K562 (cell line): ENCODE data around the gene BEST2. TPM values are rescaled to one million over a fixed set of nuclear protein-coding genes. Genes with fewer than 3 reads are reported as not detected.

Experiments
- ATAC-seq: fragments of 200-7000 bp; cut with Tn5 transposase; 3 replicates; pipeline ENCODE4 v1.9.1; 2020; ENCODE audit warnings: moderate library complexity
- BruUV-seq: library from RNA; stranded (reverse); fragments of 400-500 nt; replicated peaks from 2 replicates; lab custom pipeline; 2021; lab: Mats Ljungman, UMichigan
- CTCF ChIA-PET: fragments of 300-600 bp; formaldehyde crosslinking; extraction: SDS; loops from one replicate; lab custom pipeline; 2021; ENCODE audit warnings: low intra/inter-chr PET ratio; lab: Yijun Ruan, JAX
- POLR2A ChIA-PET: fragments of 300-600, 350-650 bp; sonication (Branson Sonifier 250); formaldehyde crosslinking; extraction: SDS; loops from one replicate; lab custom pipeline; 2021; ENCODE audit warnings: antibody characterized with exemption, inconsistent platforms; lab: Yijun Ruan, JAX
- DNase-seq, 4 experiments: peaks; one replicate each; pipeline versions ENCODE4 v3.0.0 to v3.0.0-alpha.2; 2011 to 2018; ENCODE audit warnings: low spot score in 3 of 4, mixed read lengths in 3 of 4; ENCODE audit errors: extremely low read depth in 1 of 4
- FAIRE-seq: peaks from 2 replicates; lab custom pipeline; 2011; peaks lifted over from hg19 to GRCh38; lab: Jason Lieb, UNC
- H2AFZ ChIP-seq: 2 replicates; pipeline ENCODE4 v1.6.0; 2011; ENCODE audit warnings: low read depth, low read length, control low read depth, inconsistent platforms
- H3K27ac ChIP-seq: fragments of 200-600 bp; 3 replicates; pipeline ENCODE4 v1.8.0; 2011; ENCODE audit warnings: low read depth, mild to moderate bottlenecking, control low read depth, inconsistent platforms, low read length, moderate library complexity, mixed read lengths; ENCODE audit errors: extremely low read depth
- H3K27me3 ChIP-seq, 2 experiments: fragments of 300-600 bp in 1 of 2; 2 replicates in 1 of 2; 3 replicates in 1 of 2; pipeline versions ENCODE4 v1.6.0 to v1.8.0; 2011; ENCODE audit warnings: inconsistent platforms in 2 of 2, low read length in 2 of 2, mild to moderate bottlenecking in 1 of 2, mixed read lengths in 1 of 2, moderate library complexity in 1 of 2; ENCODE audit not compliant: control insufficient read depth in 2 of 2, insufficient read depth in 2 of 2
- H3K36me3 ChIP-seq: fragments of 300-600 bp; 3 replicates; pipeline ENCODE4 v1.8.0; 2011; ENCODE audit warnings: mild to moderate bottlenecking, low read length, inconsistent platforms; ENCODE audit not compliant: control insufficient read depth, insufficient read depth
- H3K4me1 ChIP-seq, 2 experiments: fragments of 200-600 bp in 1 of 2; replicated peaks in 1 of 2; 2 replicates in 1 of 2; 3 replicates in 1 of 2; pipeline versions ENCODE4 v1.5.1 to v1.8.0; 2011; ENCODE audit warnings: inconsistent platforms in 2 of 2, low read length in 2 of 2, mild to moderate bottlenecking in 1 of 2, mixed read lengths in 1 of 2, moderate library complexity in 1 of 2; ENCODE audit not compliant: control insufficient read depth in 2 of 2, insufficient read depth in 2 of 2
- H3K4me2 ChIP-seq: 2 replicates; pipeline ENCODE4 v1.6.1; 2011; ENCODE audit warnings: low read length, control low read depth, inconsistent platforms, mixed read lengths; ENCODE audit not compliant: insufficient read depth
- H3K4me3 ChIP-seq: fragments of 200-600 bp; sonication (generic), shearing (Covaris generic); 2 replicates; pipeline ENCODE4 v1.5.1; 2016; ENCODE audit warnings: control low read depth, inconsistent platforms
- H3K79me2 ChIP-seq: fragments of 200-600 bp; 3 replicates; pipeline ENCODE4 v1.8.0; 2011; ENCODE audit warnings: low read length, inconsistent platforms; ENCODE audit not compliant: control insufficient read depth, insufficient read depth
- H3K9ac ChIP-seq, 2 experiments: 2 replicates each; pipeline versions ENCODE4 v1.6.0 to v1.6.1; 2011; ENCODE audit warnings: low read depth in 2 of 2, low read length in 2 of 2, control low read depth in 1 of 2, inconsistent platforms in 1 of 2, mild to moderate bottlenecking in 1 of 2, mixed read lengths in 1 of 2; ENCODE audit not compliant: insufficient read depth in 1 of 2
- H3K9me1 ChIP-seq: one replicate; pipeline ENCODE4 v1.6.0; 2011; ENCODE audit warnings: inconsistent platforms, mild to moderate bottlenecking, low read length, moderate library complexity; ENCODE audit not compliant: control insufficient read depth, insufficient read depth
- H3K9me3 ChIP-seq: replicated peaks from 2 replicates; pipeline ENCODE4 v1.5.1; 2011; ENCODE audit warnings: low read depth, low read length, inconsistent platforms; ENCODE audit not compliant: control insufficient read depth, insufficient read depth
- H4K20me1 ChIP-seq: replicated peaks from 2 replicates; pipeline ENCODE4 v1.6.1; 2011; ENCODE audit warnings: low read length, inconsistent platforms, mixed read lengths; ENCODE audit not compliant: control insufficient read depth, insufficient read depth
- SRF ChIP-seq, 2 experiments: fragments of 250-450, 450-650 bp in 1 of 2; sonication (Bioruptor Pico) in 1 of 2; sonication (generic) in 1 of 2; formaldehyde crosslinking; IDR thresholded peaks; 2 replicates each; pipeline versions ENCODE4 v1.5.0 to v1.5.1; 2020 to 2022; ENCODE audit warnings: mild to moderate bottlenecking in 1 of 2, missing genetic modification reagents in 1 of 2
- WGBS: fragments of 100-300 bp; shearing (Covaris generic); methylation state at CpG from one replicate; pipeline ENCODE4 v1.1.6; 2016; ENCODE audit warnings: low coverage, mixed read lengths; ENCODE audit not compliant: insufficient coverage; ENCODE audit errors: missing lambda C conversion rate; 5-methylcytosine and 5-hydroxymethylcytosine counted together
- in situ Hi-C: fragments of 300-500 bp; cut with MboI; formaldehyde crosslinking; loops from 4 replicates; pipeline ENCODE4 v1.15.0; 2018; ENCODE audit warnings: inconsistent platforms, mixed read lengths
- intact Hi-C: fragments of 100-400 bp; cut with micrococcal nuclease; formaldehyde crosslinking; loops from 2 replicates; pipeline ENCODE4 v1.14.2; 2022
- polyA plus RNA-seq, 8 experiments: library from polyadenylated mRNA; depleted of rRNA in 4 of 8; stranded (reverse) in 5 of 8; unstranded in 3 of 8; fragments of >200 nt; fragmentation: Nextera tagmentation in 2 of 8; fragmentation: Illumina TruSeq in 1 of 8; extraction: Ambion mirVana in 2 of 8; extraction: Trizol in 1 of 8; gene quantifications; 2 replicates each; pipeline versions ENCODE4 v1.2.1 to v1.2.3, GENCODE V29; 2011 to 2014; ENCODE audit warnings: inconsistent platforms in 1 of 8, missing spikeins in 1 of 8
- total RNA-seq, 7 experiments: library from RNA; depleted of rRNA in 6 of 7; stranded (reverse); fragments of >200 nt in 6 of 7; fragmentation: Illumina TruSeq in 2 of 7; extraction: Trizol in 2 of 7; gene quantifications; 2 replicates each; pipeline versions ENCODE4 v1.2.1 to v1.2.3, GENCODE V29; 2011 to 2021; ENCODE audit warnings: low replicate concordance in 1 of 7
- TF ChIP-seq, protein P1 (sequence below): sonication (generic); formaldehyde crosslinking; IDR thresholded peaks from 2 replicates; pipeline ENCODE4 v1.4.0; 2020; ENCODE audit warnings: mild to moderate bottlenecking, missing genetic modification reagents

The BEST2 gene
- total and polyA plus RNA-seq, 9 of the 15 experiments (the other 6 are each of a cell fraction or from before 2014, with no cell fraction given), result not detected

DNA sequence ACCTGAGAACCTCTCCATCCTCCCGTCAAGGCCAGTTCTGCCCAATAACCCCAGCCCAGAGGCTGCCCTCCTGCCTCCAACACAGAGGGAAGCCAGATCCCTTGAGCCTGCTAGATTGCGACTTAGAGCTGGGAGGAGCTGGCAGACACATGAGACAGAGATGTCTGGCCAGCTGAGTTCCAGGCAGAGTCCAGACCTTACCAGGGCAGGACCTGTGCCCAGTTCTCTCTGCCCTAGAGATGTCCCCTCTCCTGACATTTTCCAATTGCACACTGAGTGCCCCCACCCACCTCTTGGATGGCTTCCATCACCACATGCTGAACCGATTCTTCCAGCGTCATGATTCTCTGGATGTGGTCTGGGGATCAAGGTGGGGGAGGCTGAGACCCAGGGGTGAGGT, 20.7 kb downstream of the BEST2 start:
- Histone ChIP-seq H3K27me3 (no peaks in the 10 kb centered on the region), H3K36me3 (no peaks in the 10 kb centered on the region), H3K27ac (no peak overlapping the region), H3K9me1 (no peaks in the 10 kb centered on the region), H2AFZ (no peak overlapping the region), H3K9me3 (no peaks in the 10 kb centered on the region), H3K9ac (0 out of 4 replicates have a peak overlapping the region, but pooled peaks of 1 of the 2 experiments have one; percentile 3), H3K79me2 (peaks cover 6% of the 10 kb centered on the region; the same call in 1 of the 3 replicates), H3K4me3 (no peak overlapping the region), H3K4me2 (no peak overlapping the region), H4K20me1 (no peaks in the 10 kb centered on the region), H3K4me1 (peaks cover 5 to 38% of the 10 kb centered on the region in 2 experiments; a peak in 4 of 5 replicates)
- FAIRE-seq (no peak), ATAC-seq (no peak), DNase-seq (no peak)
- 38% methylated on average over 3 of the region's 4 CpGs for WGBS
- BruUV-seq, result no TSS peak
- intact Hi-C loops, result no loop called here
- CTCF ChIA-PET, result no interaction called here
- TF ChIP-seq, protein P1, sequence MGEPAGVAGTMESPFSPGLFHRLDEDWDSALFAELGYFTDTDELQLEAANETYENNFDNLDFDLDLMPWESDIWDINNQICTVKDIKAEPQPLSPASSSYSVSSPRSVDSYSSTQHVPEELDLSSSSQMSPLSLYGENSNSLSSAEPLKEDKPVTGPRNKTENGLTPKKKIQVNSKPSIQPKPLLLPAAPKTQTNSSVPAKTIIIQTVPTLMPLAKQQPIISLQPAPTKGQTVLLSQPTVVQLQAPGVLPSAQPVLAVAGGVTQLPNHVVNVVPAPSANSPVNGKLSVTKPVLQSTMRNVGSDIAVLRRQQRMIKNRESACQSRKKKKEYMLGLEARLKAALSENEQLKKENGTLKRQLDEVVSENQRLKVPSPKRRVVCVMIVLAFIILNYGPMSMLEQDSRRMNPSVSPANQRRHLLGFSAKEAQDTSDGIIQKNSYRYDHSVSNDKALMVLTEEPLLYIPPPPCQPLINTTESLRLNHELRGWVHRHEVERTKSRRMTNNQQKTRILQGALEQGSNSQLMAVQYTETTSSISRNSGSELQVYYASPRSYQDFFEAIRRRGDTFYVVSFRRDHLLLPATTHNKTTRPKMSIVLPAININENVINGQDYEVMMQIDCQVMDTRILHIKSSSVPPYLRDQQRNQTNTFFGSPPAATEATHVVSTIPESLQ (CRISPR knock-in tag), result no peak
- no peak for TF ChIP-seq SRF (CRISPR knock-in tag; IDR thresholded peaks at IDR 0.05)
- TF ChIP-seq, all 486 proteins: peak for 0
- POLR2A ChIA-PET, result interaction anchor here (0.8 to 1.9 kb wide), 2 partner anchors 20 to 32 kb away, joined by 3 to 11 read pairs; partner anchors contain the start of gene JUNB
- in situ Hi-C loops, result no loop called here
